CD4-positive, alpha-beta T cell treated with Interleukin-15 for 4 hours (primary cell): ENCODE results near the gene FAM181A.
A peak's percentile ranks its signal among the peaks of the same experiment; 100 is the strongest.

Experiments
- DNase-seq: peaks from one replicate; pipeline ENCODE4 v3.0.0-alpha.2; 2020; ENCODE audit warnings: low spot score

The FAM181A gene

DNA sequence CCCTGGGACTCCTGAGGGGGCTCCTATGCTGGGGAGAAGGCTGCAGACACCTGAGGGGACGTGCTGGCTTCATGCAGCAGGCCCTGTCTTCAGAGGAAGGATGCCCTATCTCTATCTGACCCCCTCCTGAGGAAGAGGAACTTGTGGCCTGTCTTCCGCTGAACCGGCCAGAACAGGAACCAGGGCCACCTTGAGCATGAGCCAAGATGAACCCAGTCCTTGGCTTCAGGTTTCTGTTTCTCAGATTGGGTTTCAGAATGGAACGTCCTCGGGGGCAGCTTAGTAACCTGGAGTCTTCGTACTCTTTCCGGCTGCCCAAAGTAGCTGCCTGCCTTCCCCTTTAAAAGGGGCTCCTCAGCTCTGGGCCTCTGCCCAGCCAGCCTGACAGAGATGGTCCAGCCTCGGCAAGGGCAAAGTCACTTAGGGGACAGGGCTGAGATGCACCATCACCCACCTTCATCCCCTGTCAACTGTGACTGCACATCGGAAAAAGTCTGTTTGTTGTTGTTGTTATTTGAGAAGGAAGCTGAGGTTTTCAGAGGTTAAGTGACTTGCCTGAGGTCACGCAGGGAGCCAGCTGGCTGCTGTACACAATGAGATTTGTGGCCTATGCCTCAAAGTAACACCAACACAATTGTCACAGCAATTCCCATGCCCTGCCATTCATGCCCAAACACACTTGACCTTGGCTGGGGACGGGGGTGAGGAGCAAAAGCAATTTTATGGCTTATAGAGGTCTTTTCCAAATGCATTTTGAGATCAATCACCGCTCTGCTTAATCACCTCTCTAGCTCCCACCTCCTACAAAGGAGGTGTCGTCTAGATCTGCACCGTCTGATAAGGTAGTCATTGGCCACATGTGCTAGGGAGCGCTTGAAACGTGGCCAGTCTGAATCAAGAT, 35.8 kb downstream of the FAM181A start:
- peak; percentile 61 for DNase-seq

DNA sequence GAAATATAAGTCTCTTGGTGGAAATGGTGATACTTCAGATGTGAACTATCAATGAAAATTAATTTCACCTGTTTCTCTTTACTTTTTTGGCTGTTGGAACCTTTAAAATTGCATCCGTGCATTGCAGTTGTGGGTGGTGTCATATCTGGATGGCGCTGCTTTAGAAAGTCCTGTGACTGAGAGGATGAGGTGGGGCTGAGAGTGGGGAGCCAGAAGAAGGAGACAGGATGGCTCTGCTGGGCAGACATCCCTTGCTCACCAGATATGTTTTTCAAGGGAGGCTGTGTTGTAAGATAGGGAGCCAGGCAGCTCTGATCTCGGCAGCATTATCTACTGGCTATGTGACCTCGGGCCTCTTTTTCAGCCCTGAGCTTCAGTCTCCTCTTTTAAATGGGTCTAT, 36.5 kb downstream of the FAM181A start:
- DNase-seq = no peak

DNA sequence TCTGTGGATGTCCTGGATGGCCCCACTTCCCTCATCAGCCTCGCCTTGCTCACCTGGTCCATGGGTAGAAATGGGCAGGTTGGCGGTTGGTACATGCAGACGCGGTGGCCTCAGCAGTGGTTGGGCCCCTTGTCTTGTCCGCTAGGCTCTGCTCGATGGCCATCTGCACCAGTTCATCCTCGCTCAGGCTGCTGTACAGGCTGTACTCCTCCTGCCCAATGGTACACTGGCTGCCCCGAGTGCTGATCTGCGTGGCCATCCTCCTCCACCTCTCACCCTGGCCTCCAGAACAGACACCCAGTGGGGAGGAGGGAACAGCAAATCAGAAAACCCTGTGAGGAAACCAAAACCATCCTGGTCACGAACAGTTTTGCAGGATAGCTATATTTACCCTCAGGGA, 37.1 kb downstream of the FAM181A start:
- DNase-seq = no peak

DNA sequence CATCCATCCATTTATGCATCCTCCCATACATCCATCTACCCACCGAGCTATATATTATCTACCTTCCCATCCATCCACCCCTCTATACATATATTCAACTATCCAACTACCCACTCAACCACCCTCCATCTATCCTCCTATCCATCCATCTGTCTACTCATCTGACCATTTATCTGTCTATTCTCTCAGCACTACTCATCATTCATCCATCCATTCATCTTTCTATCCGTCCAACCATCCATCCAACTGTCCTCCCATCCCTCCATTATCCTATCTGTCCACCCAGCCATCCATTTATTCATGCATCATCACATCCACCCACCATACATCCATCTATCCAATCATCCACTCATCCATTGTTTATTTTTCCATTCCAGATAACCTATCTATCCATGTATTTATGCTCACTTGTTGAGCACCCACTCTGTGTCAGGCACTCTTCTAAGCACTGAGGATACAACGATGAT, 37.7 kb downstream of the FAM181A start:
- no peak for DNase-seq

DNA sequence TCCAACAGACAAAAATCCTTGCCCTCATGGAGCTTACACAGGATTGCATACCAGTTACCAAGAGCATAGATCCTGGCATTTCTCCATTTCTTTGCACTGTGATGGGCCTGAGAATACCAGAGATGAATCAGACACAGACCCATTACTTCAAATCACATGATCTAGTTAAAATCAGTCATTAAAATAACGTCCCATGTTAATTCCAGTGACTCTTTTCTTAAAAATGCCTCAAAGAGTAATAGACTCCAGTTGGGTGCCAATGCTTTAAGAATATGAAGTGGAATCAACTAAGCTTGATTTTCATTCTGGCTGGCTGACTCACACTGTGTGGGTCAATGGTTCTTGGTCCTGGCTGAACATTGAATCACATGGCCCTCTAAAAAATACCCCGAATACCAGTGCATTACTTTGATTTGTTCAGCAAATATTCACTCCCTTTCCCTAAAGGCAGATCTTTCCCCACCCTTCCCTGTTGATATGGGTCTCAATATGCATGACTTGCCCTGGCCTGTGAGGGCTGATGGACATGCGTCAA, 38.2 kb downstream of the FAM181A start:
- no peak for DNase-seq

DNA sequence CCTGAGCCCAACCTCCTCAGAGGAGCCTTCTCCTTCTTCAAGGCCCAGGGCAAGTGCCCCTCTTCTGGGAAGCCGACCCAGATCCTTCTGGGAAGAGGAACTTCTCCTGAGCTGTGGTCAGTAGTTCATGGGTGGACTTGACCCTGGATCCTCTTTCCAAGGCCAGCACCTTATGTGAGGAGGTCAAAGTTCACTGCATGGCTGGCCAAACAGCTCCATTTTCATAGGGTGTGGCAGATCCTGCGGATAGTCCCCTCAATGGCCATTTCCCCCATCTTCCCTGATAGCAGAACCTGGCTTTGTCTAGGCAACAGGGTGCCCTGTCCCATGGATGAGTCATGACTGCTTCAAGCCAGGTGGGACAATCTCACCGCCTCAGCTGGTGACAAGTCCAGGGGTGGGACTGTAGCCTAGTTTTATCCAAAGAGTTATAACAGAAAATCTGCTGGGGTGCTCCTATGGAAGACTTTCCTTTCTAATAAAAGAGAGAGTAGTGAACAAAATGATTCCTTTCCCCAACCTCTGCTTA, 38.9 kb downstream of the FAM181A start:
- no peak for DNase-seq

DNA sequence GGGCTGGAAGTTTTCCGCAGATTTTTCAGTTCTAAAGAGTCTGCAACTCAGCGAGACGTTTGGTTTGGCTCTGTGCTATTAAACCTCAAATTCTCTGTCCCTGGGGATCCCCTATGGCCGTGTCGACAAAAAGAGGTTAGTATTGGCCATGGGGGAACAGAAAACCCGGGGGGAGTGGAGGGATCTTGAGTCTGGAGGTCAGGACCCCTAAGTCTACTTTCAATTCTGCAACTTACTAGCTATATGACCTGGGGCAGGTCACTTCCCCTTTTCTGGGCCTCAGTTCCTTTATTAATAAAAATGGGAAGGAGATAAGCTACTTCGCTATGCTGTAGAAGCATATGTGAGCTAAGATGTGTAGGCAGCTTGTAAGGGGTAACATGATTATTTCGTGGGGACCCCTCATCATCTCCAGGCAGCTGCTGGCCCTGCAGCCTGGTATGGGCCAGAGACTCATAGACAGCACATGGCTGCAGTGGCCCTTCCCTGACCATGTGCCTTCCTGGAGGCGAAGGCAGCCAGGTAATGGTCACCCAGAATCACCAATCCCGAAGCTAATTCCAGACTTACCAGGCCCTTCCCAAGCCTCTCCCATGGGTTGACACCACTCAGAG, 40.6 kb downstream of the FAM181A start:
- no peak for DNase-seq

DNA sequence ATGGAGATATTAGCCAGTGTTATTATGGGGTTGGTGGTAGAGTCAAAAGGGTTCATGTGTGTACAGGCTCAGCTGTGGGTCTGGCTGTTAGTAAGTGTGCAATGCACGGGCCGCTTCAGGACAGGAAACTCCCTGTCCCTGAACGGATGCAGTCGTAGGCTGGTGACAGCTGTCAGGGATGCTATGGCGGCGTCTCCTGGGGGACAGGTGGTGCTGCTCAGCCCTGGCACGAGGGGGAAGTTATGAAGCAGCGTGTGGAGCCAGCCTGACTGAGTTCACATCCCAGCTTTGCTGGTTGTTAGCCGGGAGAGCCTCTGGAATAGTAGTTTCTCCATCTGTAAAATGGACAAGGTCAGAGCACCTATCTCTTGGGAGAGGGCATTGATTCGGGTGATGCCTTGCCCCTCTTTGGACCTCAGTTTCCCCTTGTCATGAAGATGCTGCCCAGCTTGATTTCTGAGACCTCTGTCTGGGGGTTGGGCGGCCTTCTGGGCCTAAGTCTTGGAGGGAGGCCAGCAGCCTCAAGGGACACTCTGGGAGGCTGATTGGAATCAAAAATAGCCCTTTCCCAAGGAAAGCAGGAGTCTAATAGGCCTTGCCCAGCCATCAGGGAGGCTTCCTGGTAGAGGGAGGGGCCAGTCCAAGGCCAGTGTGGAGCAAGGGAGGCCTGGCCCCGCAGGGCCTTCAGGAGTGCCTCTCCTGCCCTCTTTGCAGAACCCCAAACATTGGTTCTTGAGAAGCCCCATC, 42.1 kb downstream of the FAM181A start:
- no peak for DNase-seq

DNA sequence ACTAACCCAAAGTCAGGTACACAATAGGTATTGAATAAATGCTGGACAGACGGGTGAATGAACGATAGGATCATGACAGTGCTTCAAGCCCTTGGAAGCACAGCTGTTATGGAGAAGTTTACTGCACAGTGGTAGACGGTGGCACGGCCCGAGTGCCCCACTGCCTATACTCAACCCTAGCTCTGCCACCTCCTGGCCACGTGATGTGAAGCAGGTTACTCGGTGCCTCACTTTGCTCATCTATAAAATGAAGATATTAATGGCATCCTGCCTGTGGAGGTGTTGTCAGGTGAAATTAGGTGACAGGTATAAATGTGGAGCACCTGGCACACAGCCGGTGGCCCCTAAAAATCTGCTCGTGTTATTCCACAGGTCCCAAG, 43.4 kb downstream of the FAM181A start:
- DNase-seq = peak; percentile 77

DNA sequence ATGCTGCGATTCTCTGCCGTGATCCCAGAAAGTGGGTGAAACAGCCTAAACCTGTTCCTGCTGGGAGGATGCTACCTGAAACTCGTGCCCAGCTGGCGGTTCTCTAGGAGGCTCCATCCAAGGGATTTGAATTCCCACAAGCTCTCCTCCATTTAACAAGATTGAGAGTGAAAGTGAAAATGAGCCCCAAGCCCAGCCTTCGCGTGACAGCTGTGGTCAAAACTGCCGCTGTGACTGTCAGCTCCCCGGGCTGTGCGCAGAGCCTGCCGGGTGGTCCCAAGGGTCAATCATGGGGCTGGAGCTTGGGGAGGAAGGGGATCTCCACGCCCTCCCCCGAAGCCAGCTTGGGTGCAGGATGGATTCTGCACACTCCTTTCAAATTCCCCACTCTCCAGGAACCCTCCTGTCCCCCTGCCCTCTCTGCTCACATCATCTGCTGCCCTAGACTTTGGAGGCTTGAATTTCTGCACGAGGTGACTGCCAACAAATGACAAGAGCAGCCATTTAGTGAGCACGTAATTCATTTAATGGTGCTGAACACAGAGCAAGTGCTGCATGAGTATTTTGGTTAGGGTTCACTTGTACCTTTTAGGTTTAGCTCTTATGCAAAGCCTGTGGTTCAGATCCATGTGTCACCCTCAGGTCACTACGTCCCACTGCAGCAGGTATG, 44.0 kb downstream of the FAM181A start:
- DNase-seq = peak; percentile 33

DNA sequence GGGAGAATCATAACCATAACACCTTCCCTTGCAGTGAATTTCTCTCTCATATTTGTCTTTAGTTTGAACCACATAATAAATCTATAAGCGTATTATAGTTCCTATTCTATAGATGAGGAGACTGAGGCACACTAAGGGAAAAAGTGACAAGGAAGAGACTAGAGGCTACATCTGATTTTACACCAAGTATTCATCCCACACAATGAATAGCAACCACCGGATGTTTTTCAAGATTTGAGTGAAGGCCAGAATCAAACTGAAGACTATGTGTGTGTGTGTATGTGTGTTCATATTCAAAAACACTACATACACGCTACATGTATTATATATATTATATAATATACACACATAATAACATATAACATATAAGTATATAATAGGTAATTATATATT, 44.5 kb downstream of the FAM181A start:
- no peak for DNase-seq

DNA sequence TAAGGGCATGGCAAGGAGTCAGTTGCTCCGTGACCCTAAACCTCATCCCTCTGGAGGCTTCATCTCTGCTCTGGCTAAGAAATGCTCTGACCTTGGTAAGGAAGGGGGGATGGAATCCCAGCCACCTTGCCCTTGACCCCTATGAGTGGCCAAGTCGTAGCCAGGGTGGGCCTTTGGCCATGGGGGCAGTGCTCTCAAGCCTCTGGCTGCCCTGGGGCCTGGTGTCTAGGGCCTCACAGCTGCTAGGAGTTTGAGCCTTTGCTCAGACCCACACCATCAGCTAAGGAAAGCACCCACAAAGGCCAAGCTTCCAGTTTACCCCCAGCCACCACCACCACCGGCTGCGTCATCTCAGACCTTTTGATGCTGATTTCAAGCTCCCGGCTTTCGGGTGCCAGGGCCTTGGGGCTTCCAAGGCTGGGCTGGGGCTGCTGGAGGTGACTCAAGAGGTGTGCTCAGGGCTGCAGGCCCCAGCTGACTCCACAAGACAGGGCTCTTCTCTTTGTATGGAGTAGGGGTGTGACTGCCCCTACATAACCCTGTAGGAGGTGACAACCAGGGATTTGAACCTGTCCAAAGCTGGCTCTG, 45.6 kb downstream of the FAM181A start:
- DNase-seq = no peak

DNA sequence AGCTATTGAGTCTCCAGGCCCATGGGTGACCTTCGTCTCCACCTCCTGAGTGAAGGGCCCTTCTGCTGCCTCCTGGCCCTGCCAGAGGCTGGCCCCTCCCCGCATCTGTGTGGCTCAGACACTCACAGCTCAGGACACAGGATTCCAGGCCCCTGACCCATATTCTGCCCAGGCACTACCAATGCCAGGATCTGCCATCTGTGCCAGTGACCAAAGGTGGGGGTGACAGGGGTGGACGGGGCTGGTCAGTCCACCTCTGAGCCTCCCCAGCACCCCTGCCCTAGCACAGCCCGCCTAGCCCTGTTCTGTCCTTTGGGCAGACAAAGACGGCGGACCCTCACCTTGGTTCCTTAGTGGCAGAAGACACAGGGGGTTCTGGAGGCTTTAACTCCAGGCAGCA, 46.5 kb downstream of the FAM181A start:
- DNase-seq = no peak

DNA sequence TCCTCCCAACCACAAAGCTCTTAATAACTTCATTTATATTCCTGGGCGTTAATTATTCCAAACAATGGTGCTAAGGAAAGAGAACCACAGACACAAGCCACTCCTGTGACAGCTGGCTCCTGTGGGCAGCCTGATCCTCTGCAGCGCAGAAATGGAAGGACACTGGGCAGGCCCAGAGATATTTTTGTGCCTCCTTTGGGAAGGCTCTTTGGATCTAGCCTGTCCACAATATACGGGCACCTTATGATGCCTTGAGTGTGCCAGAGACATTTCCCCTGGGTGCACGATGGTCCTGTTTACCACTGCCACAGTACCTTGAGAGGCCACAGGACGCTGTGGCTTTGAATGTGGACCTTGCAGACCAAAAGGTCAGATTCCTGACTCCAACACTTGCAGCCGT, 47.2 kb downstream of the FAM181A start:
- no peak for DNase-seq

DNA sequence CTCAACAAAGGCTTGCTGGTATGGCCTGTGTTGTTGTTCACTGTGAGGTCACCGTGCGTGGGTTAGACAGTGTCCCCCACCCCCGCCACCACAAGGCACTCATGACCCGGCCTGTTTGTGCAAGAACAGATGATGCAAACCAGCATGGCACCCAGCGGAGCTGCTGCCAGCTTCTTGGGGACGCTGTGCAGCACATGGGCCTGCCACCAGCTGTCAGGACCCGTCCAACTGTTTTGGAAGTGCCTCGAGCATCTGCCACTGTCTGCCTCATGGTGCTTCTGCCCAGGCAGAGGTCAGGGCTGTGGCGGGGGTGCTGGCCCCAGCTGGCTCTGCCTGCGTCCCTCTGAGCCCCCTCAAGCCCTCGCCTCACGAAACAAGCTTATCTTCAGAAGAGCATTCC, 47.7 kb downstream of the FAM181A start:
- DNase-seq = no peak

DNA sequence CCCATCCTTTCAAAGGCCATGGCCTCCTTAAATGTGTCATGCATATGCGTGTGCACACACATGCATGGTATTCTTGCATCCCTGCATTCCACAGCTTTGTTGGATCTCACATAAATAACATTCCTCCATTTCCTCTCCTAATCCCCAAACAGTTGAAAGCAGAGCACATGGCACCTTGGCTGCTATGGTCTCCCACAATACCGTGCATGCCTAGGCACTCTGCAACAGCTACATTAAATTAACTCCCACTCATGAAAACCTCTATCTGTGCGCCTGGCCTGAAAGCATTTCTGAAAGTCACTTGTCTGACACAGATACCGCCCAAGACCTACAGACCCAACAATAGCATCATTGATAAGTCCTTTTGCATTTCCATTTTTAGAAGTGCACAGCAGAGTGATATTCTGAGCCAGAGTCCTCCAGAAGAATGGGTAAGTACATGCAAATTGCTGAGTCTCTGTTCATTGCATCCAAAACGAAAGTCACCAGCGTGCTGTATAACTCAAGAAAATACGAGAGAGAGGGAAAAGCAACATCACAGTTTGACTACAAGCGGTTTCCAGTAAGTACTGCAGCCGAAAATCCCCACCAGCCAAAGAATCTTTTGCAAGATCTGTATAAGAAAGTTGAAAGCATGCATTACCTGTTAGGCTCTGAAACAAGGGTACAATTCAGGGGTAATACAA, 48.8 kb downstream of the FAM181A start:
- no peak for DNase-seq

DNA sequence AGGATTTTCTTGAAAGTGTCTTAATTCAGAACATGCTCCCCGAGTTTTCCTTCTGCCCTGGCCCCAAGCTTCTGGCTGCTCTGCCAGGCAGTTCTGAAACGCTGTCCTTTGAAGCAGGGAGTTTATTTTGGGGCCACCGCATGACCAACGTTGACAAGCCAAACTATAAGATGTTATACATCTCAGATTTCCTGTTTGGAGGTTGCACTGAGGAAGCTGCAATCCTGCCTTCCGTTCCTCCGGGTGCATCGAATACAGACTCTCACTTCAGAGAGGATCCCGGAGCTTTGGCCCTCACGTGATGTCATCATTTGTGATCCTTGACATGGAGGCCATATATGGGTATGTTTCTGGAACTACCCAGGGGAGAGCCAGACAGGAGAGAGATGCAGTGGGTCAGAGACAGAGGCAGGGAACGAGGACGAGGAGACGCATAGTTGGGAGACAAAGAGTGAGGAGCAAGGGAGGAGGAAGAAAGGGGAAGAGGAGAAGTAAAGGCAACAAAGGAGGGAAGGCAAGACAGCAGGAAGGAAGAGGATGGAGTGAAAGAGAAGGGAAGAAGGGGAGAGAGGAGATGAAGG, 49.4 kb downstream of the FAM181A start, which contains the start of gene ASB2:
ASB2 (minus strand) TSS at position 94 of the 581 bp plus-strand sequence. CDS start 12,031 bp downstream, outside the sequence.
- DNase-seq = no peak

DNA sequence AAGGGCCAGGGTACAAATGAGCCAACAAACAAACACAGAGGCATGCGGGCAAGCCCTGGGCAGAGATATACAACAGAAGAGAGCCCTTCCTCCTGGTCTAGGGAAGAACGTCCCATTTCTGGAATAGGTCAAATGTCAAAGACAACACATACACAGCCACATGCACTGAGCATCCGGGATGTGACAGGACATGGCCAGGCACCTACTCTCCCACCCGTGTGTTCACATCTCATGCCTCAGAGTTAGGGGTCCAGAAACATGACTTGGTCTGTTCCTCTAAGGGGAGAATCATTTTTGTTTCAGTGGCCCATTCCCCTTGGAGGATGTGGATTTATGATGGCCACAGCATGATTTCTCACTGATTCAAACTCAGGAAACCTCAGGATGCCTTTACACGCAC, 50.0 kb downstream of the FAM181A start:
- no peak for DNase-seq

DNA sequence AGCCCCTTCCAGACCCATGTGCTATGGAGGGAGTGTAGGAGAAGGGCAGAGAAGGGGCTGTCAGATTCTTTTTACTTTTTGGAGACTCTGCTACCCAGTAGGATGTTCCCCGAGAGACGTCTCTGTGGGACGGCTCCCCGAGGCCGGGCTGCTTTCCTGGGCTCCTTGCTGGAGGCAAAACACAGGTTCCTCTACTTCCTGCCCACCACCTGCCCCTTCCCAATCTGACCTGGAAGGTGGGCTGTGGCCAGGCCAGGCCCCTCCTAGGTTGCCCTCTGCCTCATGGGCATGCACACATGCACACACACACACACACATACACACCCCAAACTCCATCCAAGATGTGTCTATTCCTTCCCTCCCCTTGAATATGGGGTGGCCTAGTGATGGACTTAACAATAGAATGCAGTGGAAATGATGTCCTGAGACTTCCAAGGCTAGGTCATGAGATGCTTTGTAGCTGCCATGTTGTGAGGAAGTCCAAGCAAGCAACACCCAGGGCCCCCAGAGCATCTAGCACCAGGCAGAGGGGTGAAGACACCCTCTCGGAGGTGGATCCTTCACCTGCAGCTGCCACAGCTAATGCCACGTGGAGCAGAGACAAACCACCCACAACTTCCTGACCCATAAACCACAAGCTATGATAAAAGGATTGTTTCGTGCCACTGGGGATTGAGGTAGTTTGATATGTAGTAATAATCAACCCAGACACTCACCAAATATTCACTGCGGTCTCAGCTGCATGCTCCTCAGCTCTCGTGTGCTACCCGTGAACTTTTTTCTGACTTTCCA, 50.8 kb downstream of the FAM181A start:
- DNase-seq = peak; percentile 74
